SU-DHL-6 (cell line): ENCODE measurements around the gene RSRC2.

Experiments used
- EZH2phosphoT487 ChIP-seq: fragments of 200-600 bp; sonication (generic), shearing (Covaris generic); conservative IDR thresholded peaks from 2 replicates; pipeline ENCODE4 v1.6.1; 2018; ENCODE audit warnings: mild to moderate bottlenecking, antibody characterized with exemption, low read length, moderate library complexity, mixed read lengths
- TF ChIP-seq, protein P1 (sequence below): fragments of 200-600 bp; sonication (generic); IDR thresholded peaks from one replicate; pipeline ENCODE4 v1.5.1; 2017; ENCODE audit warnings: antibody characterized with exemption, mild to moderate bottlenecking, low read length, moderate library complexity; ENCODE audit not compliant: insufficient read depth, poor library complexity, severe bottlenecking

DNA sequence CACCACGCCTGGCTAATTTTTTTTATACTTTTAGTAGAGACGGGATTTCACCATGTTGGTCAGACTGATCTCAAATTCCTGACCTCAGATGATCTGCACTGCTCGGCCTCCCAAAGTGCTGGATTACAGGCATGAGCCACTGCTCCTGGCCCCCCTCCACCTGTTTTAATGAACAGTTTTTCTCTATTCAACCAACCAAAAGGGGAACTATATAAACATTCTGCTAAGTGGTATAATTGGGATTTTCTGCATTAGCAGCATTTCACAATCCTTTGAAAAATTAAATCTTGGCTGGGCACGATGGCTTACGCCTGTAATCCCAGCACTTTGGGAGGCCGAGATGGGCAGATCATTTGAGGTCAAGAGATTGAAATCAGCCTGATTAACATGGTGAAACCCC, 45.1 kb upstream of the RSRC2 start:
- TF ChIP-seq, protein P1, sequence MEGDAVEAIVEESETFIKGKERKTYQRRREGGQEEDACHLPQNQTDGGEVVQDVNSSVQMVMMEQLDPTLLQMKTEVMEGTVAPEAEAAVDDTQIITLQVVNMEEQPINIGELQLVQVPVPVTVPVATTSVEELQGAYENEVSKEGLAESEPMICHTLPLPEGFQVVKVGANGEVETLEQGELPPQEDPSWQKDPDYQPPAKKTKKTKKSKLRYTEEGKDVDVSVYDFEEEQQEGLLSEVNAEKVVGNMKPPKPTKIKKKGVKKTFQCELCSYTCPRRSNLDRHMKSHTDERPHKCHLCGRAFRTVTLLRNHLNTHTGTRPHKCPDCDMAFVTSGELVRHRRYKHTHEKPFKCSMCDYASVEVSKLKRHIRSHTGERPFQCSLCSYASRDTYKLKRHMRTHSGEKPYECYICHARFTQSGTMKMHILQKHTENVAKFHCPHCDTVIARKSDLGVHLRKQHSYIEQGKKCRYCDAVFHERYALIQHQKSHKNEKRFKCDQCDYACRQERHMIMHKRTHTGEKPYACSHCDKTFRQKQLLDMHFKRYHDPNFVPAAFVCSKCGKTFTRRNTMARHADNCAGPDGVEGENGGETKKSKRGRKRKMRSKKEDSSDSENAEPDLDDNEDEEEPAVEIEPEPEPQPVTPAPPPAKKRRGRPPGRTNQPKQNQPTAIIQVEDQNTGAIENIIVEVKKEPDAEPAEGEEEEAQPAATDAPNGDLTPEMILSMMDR, result no peak
- TF ChIP-seq EZH2phosphoT487, result no peak
